NCI-H82 treated with DMSO at 0.1 percent for 48 hours (cell line): ENCODE measurements around the gene RBM22.
A peak's percentile ranks its signal among the peaks of the same experiment; 100 is the strongest.

Source experiments
- DNase-seq: peaks from one replicate; lab custom pipeline; 2025; ENCODE audit not compliant: unreplicated experiment; lab: John Stamatoyannopoulos, UW

RBM22 gene

DNA sequence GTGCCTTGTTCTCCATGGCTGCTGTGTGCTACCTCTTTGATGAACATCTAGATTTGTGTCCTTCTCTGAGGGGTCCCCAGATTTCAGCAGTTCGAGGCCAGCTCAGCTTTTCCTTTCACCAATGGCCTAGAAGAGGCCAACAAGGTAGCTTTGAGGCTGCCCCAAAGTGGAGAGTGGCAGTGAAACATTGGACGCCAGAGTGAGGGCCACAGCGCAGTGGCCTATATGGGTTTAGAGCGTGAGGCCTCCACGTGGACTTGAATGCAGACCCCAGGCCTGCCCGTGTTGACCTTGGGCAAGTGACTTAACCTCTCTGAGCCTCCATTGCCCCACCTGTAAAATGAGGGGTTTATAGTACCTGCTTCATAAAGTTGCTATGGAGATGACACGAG is 28.0 kb downstream of the RBM22 start:
- DNase-seq = no peak

- no peak for DNase-seq
Observed at GRCh38 chr5:150672237-150672883, 28.5 kb downstream of the RBM22 start.

GRCh38 chr5:150671509-150672236 is 29.2 kb downstream of the RBM22 start:
- DNase-seq = no peak

- no peak for DNase-seq
Observed at GRCh38 chr5:150670948-150671310, 29.9 kb downstream of the RBM22 start.

DNA sequence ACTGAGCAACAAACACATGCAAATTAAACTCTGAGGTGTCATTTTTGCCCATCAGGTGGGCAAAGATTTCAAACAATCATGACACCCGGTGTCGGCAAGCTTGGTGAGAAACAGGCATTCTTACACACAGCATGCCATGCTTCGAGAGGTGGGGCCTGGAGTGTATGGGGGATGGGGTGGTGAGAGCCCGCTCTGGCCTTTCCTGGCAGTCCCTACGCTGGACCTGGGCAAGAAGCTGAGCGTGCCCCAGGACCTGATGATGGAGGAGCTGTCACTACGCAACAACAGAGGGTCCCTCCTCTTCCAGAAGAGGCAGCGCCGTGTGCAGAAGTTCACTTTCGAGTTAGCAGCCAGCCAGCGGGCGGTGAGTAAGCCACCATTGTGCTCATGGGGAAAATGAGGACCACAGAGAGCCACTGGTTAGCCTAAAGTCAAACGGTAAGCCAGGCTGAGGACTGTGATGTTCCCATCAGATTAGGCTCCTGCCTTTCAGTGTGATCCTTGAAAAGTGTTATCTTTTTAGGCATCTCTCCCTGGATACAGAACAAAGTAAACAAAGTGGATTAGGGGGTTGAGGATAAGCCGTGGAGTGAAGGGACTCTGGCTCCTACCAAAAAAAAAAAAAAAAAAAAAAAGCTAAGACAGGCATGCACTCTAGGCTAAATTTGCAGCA is 30.5 kb downstream of the RBM22 start:
- DNase-seq = peak; percentile 8

DNA sequence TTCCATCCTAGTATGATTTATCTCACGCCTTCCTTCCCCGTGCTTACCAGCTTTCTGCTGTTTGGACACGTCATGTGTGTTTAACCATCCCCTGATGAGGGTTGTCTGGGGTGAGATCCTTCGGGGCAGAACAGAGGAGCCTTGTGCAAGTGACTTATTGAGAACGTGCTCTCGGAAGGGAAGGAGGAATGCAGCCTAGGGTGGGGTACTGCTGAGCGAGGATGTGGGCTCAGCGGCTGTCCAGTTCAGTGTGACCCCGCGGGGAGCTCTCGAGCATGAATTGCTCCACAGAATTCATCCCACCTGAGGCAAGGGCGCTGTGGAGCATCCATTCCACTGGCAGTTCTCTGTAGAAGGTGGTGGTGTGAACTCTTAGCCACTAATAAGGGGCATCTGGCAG is 35.8 kb downstream of the RBM22 start:
- DNase-seq = no peak

GRCh38 chr5:150663936-150664335 is 36.9 kb downstream of the RBM22 start:
- no peak for DNase-seq

GRCh38 chr5:150662731-150663516 is 37.9 kb downstream of the RBM22 start:
- DNase-seq = no peak

DNA sequence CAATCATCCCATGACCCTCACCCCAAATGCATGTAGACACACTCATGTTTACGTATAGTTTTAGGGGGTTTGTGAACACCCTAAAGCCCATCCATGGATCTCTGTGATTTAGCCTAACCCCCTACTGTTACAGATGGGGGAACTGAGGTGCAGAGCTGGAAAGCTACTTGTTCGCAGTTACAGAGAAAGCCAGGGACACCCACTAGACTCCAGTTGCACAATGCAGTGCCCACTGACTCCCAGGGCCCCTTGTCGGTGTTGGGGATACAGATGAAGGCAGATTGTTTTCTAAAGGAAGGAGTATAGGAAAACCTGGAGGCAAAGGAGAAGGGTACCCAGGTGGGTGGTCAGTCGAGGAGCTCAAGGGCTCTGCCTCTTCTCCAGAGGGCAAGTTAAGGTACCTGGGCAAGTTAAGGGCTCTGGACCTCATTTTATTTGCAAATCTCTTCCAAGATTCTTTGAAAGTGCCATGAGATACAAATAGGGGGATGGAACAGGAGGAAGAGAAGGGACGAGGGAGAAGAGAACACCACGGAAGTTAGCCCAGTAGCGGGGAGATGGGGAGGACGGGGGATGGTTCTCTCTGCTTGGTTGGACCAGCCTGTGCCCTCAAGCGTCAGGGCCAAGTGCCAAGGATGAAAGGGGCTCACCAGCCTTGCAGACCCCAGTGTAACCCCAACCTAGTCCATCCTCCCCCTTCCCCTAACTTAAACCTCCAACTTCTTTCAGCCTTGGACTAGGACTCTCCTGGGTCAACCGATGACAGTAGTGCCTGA is 38.9 kb downstream of the RBM22 start:
- no peak for DNase-seq

DNA sequence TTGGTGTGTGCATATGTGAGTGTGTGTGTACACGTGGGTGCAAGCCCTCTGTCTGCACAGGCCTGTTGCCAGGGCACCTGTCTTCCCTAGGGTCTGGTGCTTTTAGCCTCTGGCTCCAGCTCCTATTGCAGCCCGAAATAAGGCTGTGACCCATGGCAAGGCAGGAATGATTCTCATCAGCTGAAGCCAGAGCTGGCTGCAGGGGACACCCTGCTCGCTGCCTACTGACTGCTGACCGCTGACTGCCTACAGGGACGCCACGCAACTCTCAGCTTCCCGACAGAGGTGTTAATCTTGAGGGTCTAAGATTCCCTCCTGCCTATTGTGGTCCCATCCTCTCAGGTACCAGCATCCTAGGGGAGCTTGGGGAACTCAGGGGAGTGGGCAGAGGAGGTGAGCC is 39.8 kb downstream of the RBM22 start, which contains the start of gene MYOZ3:
TSS of gene MYOZ3 (plus strand) at position 166 of the 400 bp plus-strand sequence. CDS start 1,691 bp downstream, outside the sequence.
- DNase-seq = no peak

DNA sequence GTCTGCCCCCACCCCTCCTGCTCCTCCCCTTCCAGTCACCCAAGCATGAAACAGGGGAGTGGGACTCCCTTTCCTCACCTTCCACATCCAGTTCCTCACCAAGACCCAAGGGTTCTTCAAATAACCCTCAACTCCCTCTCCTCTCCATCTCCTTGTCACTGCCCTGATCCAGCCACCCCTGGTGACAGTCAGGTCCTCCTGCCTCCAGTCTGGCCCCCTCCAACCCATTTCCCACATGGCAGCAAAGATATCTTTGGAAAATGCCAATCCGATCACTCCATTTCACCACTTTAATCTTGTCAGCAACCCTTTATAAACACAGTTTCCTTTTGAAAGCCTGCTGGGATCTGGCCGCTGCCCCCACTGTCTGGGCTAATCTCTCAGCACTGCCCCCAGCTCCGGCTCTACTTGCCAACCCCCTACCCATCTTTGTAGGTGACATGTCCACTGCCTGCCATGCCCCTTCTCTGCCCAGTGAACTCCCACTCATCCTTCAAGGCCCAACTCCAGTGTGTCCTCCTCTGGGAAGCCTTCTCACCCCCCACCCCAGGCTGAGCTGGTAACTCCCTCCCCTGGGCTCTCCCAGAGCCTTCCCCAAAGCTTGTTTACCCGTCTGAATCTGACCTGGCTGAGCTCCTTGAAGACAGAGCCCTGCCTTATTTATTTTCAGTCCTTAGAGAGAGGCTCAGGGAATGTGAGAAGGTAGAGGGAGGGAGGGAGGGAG is 40.6 kb downstream of the RBM22 start:
- peak; percentile 11 for DNase-seq

- DNase-seq = no peak
Observed at GRCh38 chr5:150659360-150660107, 41.3 kb downstream of the RBM22 start.

DNA sequence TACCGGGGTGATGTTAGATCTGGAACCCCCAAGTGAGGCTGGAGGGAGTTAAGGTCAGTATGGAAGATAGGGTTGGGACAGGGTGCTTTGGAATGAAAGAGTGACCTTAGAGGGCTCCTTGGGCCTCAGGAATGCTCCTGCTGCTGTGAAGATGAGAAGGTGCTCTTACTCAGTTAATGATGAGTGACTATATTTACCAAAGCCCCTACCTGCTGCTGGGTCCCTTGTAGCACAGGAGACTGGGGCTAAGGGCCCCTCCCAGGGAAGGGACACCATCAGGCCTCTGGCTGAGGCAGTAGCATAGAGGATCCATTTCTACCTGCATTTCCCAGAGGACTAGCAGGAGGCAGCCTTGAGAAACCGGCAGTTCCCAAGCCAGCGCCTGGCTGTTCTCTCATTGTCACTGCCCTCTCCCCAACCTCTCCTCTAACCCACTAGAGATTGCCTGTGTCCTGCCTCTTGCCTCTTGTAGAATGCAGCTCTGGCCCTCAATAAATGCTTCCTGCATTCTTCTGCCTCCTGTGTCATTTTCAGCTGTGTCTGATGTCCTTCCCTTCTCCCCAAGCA is 42.1 kb downstream of the RBM22 start:
- no peak for DNase-seq

DNA sequence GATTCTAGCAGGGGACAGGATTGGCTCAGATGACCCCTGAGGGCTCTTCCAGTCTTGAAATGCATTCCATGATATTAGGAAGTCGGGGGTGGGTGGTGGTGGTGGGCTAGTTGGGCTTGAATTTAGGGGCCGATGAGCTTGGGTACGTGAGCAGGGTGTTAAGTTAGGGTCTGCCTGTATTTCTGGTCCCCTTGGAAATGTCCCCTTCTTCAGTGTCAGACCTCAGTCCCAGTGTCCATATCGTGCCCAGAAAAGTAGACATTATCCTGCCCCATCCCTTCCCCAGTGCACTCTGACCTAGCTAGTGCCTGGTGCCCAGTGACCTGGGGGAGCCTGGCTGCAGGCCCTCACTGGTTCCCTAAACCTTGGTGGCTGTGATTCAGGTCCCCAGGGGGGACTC is 42.7 kb downstream of the RBM22 start:
- DNase-seq = no peak

- peak; percentile 35 for DNase-seq
Observed at GRCh38 chr5:150656191-150657132, 44.4 kb downstream of the RBM22 start.

- no peak for DNase-seq
Observed at GRCh38 chr5:150655221-150655620, 45.6 kb downstream of the RBM22 start.

GRCh38 chr5:150653762-150654556 is 46.9 kb downstream of the RBM22 start:
- DNase-seq = no peak
